Neuronal stem cell (in vitro differentiated cells): Measurements from ENCODE around the gene CBFA2T3.
A peak's percentile ranks its signal among the peaks of the same experiment; 100 is the strongest.

ENCODE experiments used
- DNase-seq: peaks from one replicate; pipeline ENCODE4 v3.0.0-alpha.2; 2013; ENCODE audit warnings: low spot score
- H2AFZ ChIP-seq: one replicate; pipeline ENCODE4 v1.6.1; 2013; ENCODE audit warnings: mild to moderate bottlenecking, low read length, inconsistent platforms
- H2AK5ac ChIP-seq: 2 replicates; pipeline ENCODE4 v1.6.1; 2013; ENCODE audit warnings: low read depth, mild to moderate bottlenecking, inconsistent platforms, low read length, moderate library complexity, mixed read lengths
- H2BK120ac ChIP-seq: 2 replicates; pipeline ENCODE4 v1.6.1; 2013; ENCODE audit warnings: low read depth, mild to moderate bottlenecking, inconsistent platforms, low read length, moderate library complexity, mixed read lengths
- H2BK12ac ChIP-seq: one replicate; pipeline ENCODE4 v1.6.1; 2013; ENCODE audit warnings: low read length, inconsistent platforms
- H2BK15ac ChIP-seq: 2 replicates; pipeline ENCODE4 v1.6.1; 2013; ENCODE audit warnings: mild to moderate bottlenecking, low read length, inconsistent platforms, mixed read lengths
- H2BK5ac ChIP-seq: one replicate; pipeline ENCODE4 v1.6.1; 2013; ENCODE audit warnings: inconsistent platforms, mild to moderate bottlenecking, low read length, moderate library complexity
- H3K14ac ChIP-seq: one replicate; pipeline ENCODE4 v1.6.1; 2013; ENCODE audit warnings: low read length, inconsistent platforms
- H3K18ac ChIP-seq: 2 replicates; pipeline ENCODE4 v1.6.1; 2013; ENCODE audit warnings: low read length, inconsistent platforms
- H3K23ac ChIP-seq: 2 replicates; pipeline ENCODE4 v1.6.1; 2013; ENCODE audit warnings: low read depth, mild to moderate bottlenecking, mixed read lengths, low read length, inconsistent platforms; ENCODE audit not compliant: poor library complexity
- H3K27ac ChIP-seq: replicated peaks from 3 replicates; pipeline ENCODE4 v1.5.1; 2013; ENCODE audit warnings: low read length, inconsistent platforms
- H3K27me3 ChIP-seq, 3 experiments: 2 replicates each; pipeline ENCODE4 v1.6.1; 2013; ENCODE audit warnings: low read length in 3 of 3, mild to moderate bottlenecking in 2 of 3, inconsistent platforms in 1 of 3, low read depth in 1 of 3, mixed read lengths in 1 of 3, moderate library complexity in 1 of 3; ENCODE audit not compliant: control insufficient read depth in 3 of 3, insufficient read depth in 3 of 3
- H3K36me3 ChIP-seq, 2 donors: replicated peaks in 1 of 2; 2 replicates each; pipeline ENCODE4 v1.6.1; 2013; ENCODE audit warnings: low read length in 2 of 2; ENCODE audit not compliant: control insufficient read depth in 2 of 2, insufficient read depth in 2 of 2
- H3K4ac ChIP-seq: 2 replicates; pipeline ENCODE4 v1.6.1; 2013; ENCODE audit warnings: inconsistent platforms, mild to moderate bottlenecking, low read length, moderate library complexity
- H3K4me1 ChIP-seq, 2 donors: 1 replicate in 1 of 2; 2 replicates in 1 of 2; pipeline ENCODE4 v1.6.1; 2013; ENCODE audit warnings: low read length in 2 of 2, low read depth in 1 of 2; ENCODE audit not compliant: control insufficient read depth in 2 of 2, insufficient read depth in 1 of 2
- H3K4me2 ChIP-seq: one replicate; pipeline ENCODE4 v1.6.1; 2013; ENCODE audit warnings: mild to moderate bottlenecking, low read length, inconsistent platforms; ENCODE audit not compliant: insufficient read depth, poor library complexity, severe bottlenecking
- H3K4me3 ChIP-seq, 2 donors: 2 replicates each; pipeline ENCODE4 v1.5.1; 2013; ENCODE audit warnings: low read length in 2 of 2, mild to moderate bottlenecking in 2 of 2, inconsistent platforms in 1 of 2, moderate library complexity in 1 of 2
- H3K79me1 ChIP-seq: one replicate; pipeline ENCODE4 v1.6.1; 2013; ENCODE audit warnings: low read depth, mild to moderate bottlenecking, inconsistent platforms, low read length, moderate library complexity
- H3K9ac ChIP-seq: one replicate; pipeline ENCODE4 v1.6.1; 2013; ENCODE audit warnings: mild to moderate bottlenecking, low read depth, low read length, inconsistent platforms; ENCODE audit not compliant: poor library complexity
- H3K9me3 ChIP-seq, 2 donors: replicated peaks in 1 of 2; 2 replicates each; pipeline versions ENCODE3 to v1.6.1; 2013; ENCODE audit warnings: low read length in 2 of 2, mild to moderate bottlenecking in 2 of 2, inconsistent platforms in 1 of 2, low read depth in 1 of 2, mixed read lengths in 1 of 2, moderate library complexity in 1 of 2; ENCODE audit not compliant: control insufficient read depth in 2 of 2, insufficient read depth in 1 of 2
- H4K8ac ChIP-seq: one replicate; pipeline ENCODE4 v1.6.1; 2013; ENCODE audit warnings: low read depth, mild to moderate bottlenecking, inconsistent platforms, low read length, moderate library complexity
- H4K91ac ChIP-seq: one replicate; pipeline ENCODE4 v1.6.1; 2013; ENCODE audit warnings: low read length, low read depth, mild to moderate bottlenecking, inconsistent platforms; ENCODE audit not compliant: poor library complexity
- WGBS, 2 donors: extraction: QIAGEN DNeasy Blood & Tissue Kit; methylation state at CpG; one replicate each; pipeline ENCODE4 v1.1.7; 2013; ENCODE audit warnings: missing lambda C conversion rate in 2 of 2, mixed read lengths in 1 of 2; ENCODE audit not compliant: insufficient read length in 2 of 2, insufficient replicate concordance in 1 of 2; ENCODE audit errors: extremely low coverage in 2 of 2; 5-methylcytosine and 5-hydroxymethylcytosine counted together

The CBFA2T3 gene

DNA sequence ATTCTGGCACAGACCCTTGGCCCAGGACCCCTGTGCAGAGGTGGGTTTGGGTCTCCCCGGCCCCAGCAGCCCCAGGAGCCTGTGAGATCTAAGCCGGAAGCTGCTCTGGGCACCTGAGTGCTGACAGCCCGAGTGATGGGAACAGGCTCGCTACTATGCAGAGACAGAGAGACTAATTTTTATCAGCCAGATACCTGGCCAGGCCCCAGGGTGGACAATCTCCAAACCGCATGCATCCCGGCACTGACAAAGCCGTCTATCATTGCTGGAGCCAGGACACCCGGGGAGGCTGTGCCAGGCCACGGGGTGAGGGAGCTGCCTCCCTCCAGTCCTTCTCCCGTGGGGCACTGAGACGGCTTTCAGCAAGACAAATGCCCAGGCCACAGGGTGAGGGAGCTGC lies 25.0 kb downstream of the CBFA2T3 start:
- no peak for DNase-seq
- Histone ChIP-seq H3K27me3 (peaks cover 0 to 28% (median 0%) of the 10 kb centered on the region in 3 experiments), H2BK120ac (no peak overlapping the region), H3K4me2 (no peak overlapping the region), H3K4me3 (no peak overlapping the region), H3K4me1 (peaks cover 0 to 8% of the 10 kb centered on the region in 2 donors), H3K23ac (no peak overlapping the region), H2BK15ac (no peak overlapping the region), H2AK5ac (peak overlapping the region; percentile 88), H3K27ac (no peak overlapping the region), H3K4ac (no peak overlapping the region), H2BK5ac (no peak overlapping the region), H4K91ac (no peak overlapping the region), H3K18ac (peak overlapping the region; percentile 48), H4K8ac (no peak overlapping the region), H3K9ac (no peak overlapping the region), H2AFZ (no peak overlapping the region), H3K9me3 (no peaks in the 10 kb centered on the region), H3K36me3 (no peaks in the 10 kb centered on the region), H3K14ac (no peak overlapping the region), H2BK12ac (no peak overlapping the region), H3K79me1 (peaks cover 2% of the 10 kb centered on the region)
- no CpG with 5 or more reads among the region's 11 CpGs for WGBS, 2 donors

DNA sequence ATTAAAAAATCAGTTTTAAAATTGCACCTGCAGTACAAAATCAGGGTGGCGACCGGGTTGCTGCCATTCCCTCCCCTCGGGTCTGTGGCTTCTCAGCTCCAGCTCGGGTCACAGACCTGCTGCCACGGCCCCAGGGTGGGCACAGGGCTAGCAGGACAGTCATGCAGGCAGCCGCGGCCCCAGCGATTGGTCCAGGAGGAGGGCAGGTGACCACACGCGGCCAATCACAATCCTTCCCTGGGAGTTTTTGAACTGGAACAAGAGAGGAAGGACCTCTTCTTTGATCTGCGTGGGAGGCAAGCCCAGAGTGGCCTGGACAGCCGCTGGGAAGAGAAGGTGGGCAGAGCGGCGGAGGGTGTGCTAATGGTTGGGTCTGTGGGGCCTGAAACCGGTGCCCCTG lies 25.5 kb downstream of the CBFA2T3 start:
- no peak overlapping the region for H2BK120ac ChIP-seq
- peaks cover 2% of the 10 kb centered on the region for H3K79me1 ChIP-seq
- no peak overlapping the region for H3K9ac ChIP-seq
- no peak for DNase-seq
- H3K23ac ChIP-seq, result peak overlapping the region; percentile 55
- H3K27me3 ChIP-seq, result peaks cover 0 to 23% (median 0%) of the 10 kb centered on the region in 3 experiments
- no peak overlapping the region for H3K4ac ChIP-seq
- H3K14ac ChIP-seq, result no peak overlapping the region
- H2BK5ac ChIP-seq, result no peak overlapping the region
- H2BK15ac ChIP-seq, result no peak overlapping the region
- no peak overlapping the region for H2AFZ ChIP-seq
- no CpG with 5 or more reads among the region's 15 CpGs for WGBS, 2 donors
- no peak overlapping the region for H3K4me2 ChIP-seq
- peaks cover 0 to 5% of the 10 kb centered on the region in 2 donors for H3K4me1 ChIP-seq
- H2AK5ac ChIP-seq, result no peak overlapping the region
- H3K4me3 ChIP-seq, result no peak overlapping the region
- no peak overlapping the region for H4K91ac ChIP-seq
- H4K8ac ChIP-seq, result no peak overlapping the region
- H3K9me3 ChIP-seq, result no peaks in the 10 kb centered on the region
- no peak overlapping the region for H3K27ac ChIP-seq
- no peaks in the 10 kb centered on the region for H3K36me3 ChIP-seq
- H2BK12ac ChIP-seq, result no peak overlapping the region
- H3K18ac ChIP-seq, result peak overlapping the region; percentile 48

DNA sequence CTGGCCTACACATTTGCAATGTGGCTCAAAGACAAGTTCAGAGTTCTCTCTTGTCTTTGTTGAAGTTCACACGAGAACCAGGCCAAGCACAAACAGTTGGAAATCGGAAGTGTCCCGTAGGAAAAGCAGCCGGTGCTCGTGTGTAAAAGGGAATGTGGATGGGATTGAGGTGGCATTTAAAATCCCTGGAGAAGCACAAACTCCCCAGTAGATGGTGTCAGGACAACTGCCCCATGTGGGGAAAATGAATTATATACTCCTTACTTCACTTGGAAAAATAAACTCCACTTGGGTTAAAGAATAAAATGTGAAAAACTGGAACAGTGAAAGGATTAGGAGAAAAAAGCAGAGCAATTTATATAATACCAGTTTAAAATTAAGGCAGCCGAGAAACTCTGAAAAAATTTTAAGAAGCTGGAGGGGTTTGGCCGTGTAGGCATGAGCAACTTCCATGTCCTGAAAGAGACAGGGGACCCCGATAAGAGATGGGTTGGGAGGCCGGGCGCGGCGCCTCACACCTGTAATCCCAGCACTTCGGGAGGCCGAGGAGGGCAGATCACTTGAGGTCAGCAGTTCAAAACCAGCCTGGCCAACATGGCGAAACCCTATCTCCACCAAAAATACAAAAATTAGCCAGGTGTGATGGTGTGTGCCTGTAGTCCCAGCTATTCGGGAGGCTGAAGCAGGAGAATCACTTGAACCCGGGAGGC lies 28.1 kb downstream of the CBFA2T3 start:
- Histone ChIP-seq H4K91ac (no peak overlapping the region), H2BK12ac (no peak overlapping the region), H3K14ac (no peak overlapping the region), H3K4me3 (no peak overlapping the region), H2BK5ac (no peak overlapping the region), H3K27me3 (peaks cover 0 to 37% (median 0%) of the 10 kb centered on the region in 3 experiments), H3K9me3 (no peaks in the 10 kb centered on the region), H3K27ac (no peak overlapping the region), H3K4me1 (no peaks in the 10 kb centered on the region), H3K36me3 (no peaks in the 10 kb centered on the region), H3K79me1 (peaks cover 2% of the 10 kb centered on the region), H3K4me2 (no peak overlapping the region), H4K8ac (no peak overlapping the region), H2BK120ac (no peak overlapping the region), H2AK5ac (no peak overlapping the region), H3K9ac (no peak overlapping the region), H2AFZ (no peak overlapping the region), H2BK15ac (no peak overlapping the region), H3K23ac (no peak overlapping the region), H3K4ac (no peak overlapping the region), H3K18ac (no peak overlapping the region)
- DNase-seq, result no peak
- WGBS, 2 donors, result no CpG with 5 or more reads among the region's 17 CpGs

DNA sequence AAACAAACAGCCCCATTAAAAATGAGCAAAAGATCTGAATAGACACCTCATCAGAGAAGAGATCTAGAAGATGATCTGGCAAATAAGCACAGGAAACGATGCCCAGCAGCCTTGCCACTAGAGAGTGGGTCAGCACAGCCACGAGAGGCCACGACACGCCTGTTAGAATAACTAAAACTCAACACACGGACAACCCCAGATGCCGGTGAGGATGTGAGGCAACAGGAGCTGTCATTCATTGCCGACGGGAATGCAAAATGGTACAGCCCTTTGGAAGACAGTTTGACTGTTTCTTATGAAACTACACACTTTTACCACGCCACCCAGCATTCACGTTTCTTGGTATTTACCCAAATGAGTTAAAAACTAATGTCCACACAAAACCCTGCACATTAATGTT lies 31.5 kb downstream of the CBFA2T3 start:
- WGBS, 2 donors, result no CpG with 5 or more reads among the region's 10 CpGs

More for the DNA sequence above, 31.5 kb downstream of the CBFA2T3 start:
- no peak overlapping the region for H2BK15ac ChIP-seq
- H2BK5ac ChIP-seq, result no peak overlapping the region
- H3K14ac ChIP-seq, result no peak overlapping the region
- H3K9me3 ChIP-seq, result no peaks in the 10 kb centered on the region
- H3K36me3 ChIP-seq, result no peaks in the 10 kb centered on the region
- peaks cover 0 to 9% of the 10 kb centered on the region in 2 donors for H3K4me1 ChIP-seq
- DNase-seq, result no peak
- H3K27me3 ChIP-seq, result peaks cover 4 to 55% (median 14%) of the 10 kb centered on the region in 3 experiments
- no peak overlapping the region for H3K18ac ChIP-seq
- H2AFZ ChIP-seq, result no peak overlapping the region
- H3K27ac ChIP-seq, result no peak overlapping the region
- H2BK12ac ChIP-seq, result no peak overlapping the region
- H2AK5ac ChIP-seq, result no peak overlapping the region
- H4K8ac ChIP-seq, result no peak overlapping the region
- no peak overlapping the region for H3K4ac ChIP-seq
- no peak overlapping the region for H3K4me3 ChIP-seq
- H3K23ac ChIP-seq, result no peak overlapping the region
- H3K4me2 ChIP-seq, result no peak overlapping the region
- no peak overlapping the region for H3K9ac ChIP-seq
- H3K79me1 ChIP-seq, result no peaks in the 10 kb centered on the region
- no peak overlapping the region for H2BK120ac ChIP-seq
- H4K91ac ChIP-seq, result no peak overlapping the region
